ENCODE results near the gene CIDEA. TPM values are rescaled to one million over a fixed set of nuclear protein-coding genes. Genes with fewer than 3 reads are reported as not detected.

The CIDEA gene
- total and polyA plus RNA-seq, 9 of the 15 experiments (the other 6 are each of a cell fraction or from before 2014, with no cell fraction given) = not detected

GRCh38 chr18:12318334-12318697 lies 64.2 kb downstream of the CIDEA start:
- Histone ChIP-seq H2AFZ (ENCODE audit: low read depth, low read length) (no peak overlapping the region), H3K4me2 (ENCODE audit: insufficient read depth, low read length) (no peak overlapping the region), H3K4me1 (replicated peaks in 1 of 2; ENCODE audit: control insufficient read depth in 2 of 2, insufficient read depth in 2 of 2, low read length in 2 of 2) (peaks cover 7 to 14% of the 10 kb centered on the region in 2 experiments; a peak in 4 of 5 replicates), H3K27me3 (ENCODE audit: control insufficient read depth in 2 of 2, insufficient read depth in 2 of 2, low read length in 2 of 2) (no peaks in the 10 kb centered on the region), H3K9me3 (replicated peaks; ENCODE audit: control insufficient read depth, insufficient read depth, low read depth, low read length) (no peaks in the 10 kb centered on the region), H3K79me2 (ENCODE audit: control insufficient read depth, insufficient read depth, low read length) (peaks cover 36% of the 10 kb centered on the region), H3K36me3 (ENCODE audit: control insufficient read depth, insufficient read depth, low read length) (peaks cover 77% of the 10 kb centered on the region), H3K9ac (ENCODE audit: insufficient read depth in 1 of 2, low read depth in 2 of 2, low read length in 2 of 2) (peak overlapping the region in 1 of 2 experiments; percentile 64; a peak in 1 of 4 replicates), H3K4me3 (no peak overlapping the region), H3K9me1 (ENCODE audit: control insufficient read depth, insufficient read depth, low read length) (no peaks in the 10 kb centered on the region), H3K27ac (ENCODE audit: extremely low read depth, low read depth, low read length) (no peak overlapping the region), H4K20me1 (replicated peaks; ENCODE audit: control insufficient read depth, insufficient read depth, low read length) (no peaks in the 10 kb centered on the region)
- FAIRE-seq (no peak), DNase-seq (ENCODE audit: extremely low read depth in 1 of 4, low spot score in 3 of 4) (peak in 1 of 4 experiments; percentile 4), ATAC-seq (peak; percentile 14; the same call in 2 of the 3 replicates)
- intact Hi-C loops (cut with micrococcal nuclease) = no loop called here
- POLR2A ChIA-PET = interaction anchor here (0.6 to 2.9 kb wide), 6 partner anchors 10 to 320 kb away, joined by 3 to 23 read pairs (median 4); partner anchors contain the start of gene TUBB6
- in situ Hi-C loops (cut with MboI) = no loop called here
- CTCF ChIA-PET (ENCODE audit: low intra/inter-chr PET ratio) = no interaction called here
- BruUV-seq (replicated peaks) = no TSS peak
- 46% methylated on average over 5 of the region's 5 CpGs for WGBS (ENCODE audit: insufficient coverage, low coverage, missing lambda C conversion rate)
- no peak for TF ChIP-seq PURB (CRISPR knock-in tag; IDR thresholded peaks at IDR 0.05; ENCODE audit: low read depth)
- no peak for TF ChIP-seq TOE1 (IDR thresholded peaks at IDR 0.05; ENCODE audit: borderline replicate concordance)
- TF ChIP-seq TOE1 (CRISPR knock-in tag; IDR thresholded peaks at IDR 0.05; ENCODE audit: borderline replicate concordance, low read depth) = no peak
- no peak for TF ChIP-seq ZNF23 (CRISPR knock-in tag; IDR thresholded peaks at IDR 0.05)
- TF ChIP-seq U2AF2 (optimal IDR thresholded peaks at IDR 0.05; ENCODE audit: low read depth, low read length) = no peak
- TF ChIP-seq, protein P1, sequence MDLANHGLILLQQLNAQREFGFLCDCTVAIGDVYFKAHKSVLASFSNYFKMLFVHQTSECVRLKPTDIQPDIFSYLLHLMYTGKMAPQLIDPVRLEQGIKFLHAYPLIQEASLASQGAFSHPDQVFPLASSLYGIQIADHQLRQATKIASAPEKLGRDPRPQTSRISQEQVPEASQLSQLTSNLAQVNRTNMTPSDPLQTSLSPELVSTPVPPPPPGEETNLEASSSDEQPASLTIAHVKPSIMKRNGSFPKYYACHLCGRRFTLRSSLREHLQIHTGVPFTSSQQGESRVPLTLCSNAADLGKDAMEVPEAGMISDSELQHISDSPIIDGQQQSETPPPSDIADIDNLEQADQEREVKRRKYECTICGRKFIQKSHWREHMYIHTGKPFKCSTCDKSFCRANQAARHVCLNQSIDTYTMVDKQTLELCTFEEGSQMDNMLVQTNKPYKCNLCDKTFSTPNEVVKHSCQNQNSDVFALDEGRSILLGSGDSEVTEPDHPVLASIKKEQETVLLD (IDR thresholded peaks at IDR 0.05) = no peak
- no peak for TF ChIP-seq POU5F1 (IDR thresholded peaks at IDR 0.05; ENCODE audit: borderline replicate concordance, low read depth, low read length, partially characterized antibody)
- TF ChIP-seq ZNF347 (CRISPR knock-in tag; IDR thresholded peaks at IDR 0.05; ENCODE audit: low read depth) = no peak
- TF ChIP-seq ZNF217 (CRISPR knock-in tag; IDR thresholded peaks at IDR 0.05) = no peak
- TF ChIP-seq PHB (CRISPR knock-in tag; IDR thresholded peaks at IDR 0.05) = no peak
- no peak for TF ChIP-seq JUNB (CRISPR knock-in tag; conservative IDR thresholded peaks at IDR 0.05)
- TF ChIP-seq ETV5 (CRISPR knock-in tag; IDR thresholded peaks at IDR 0.05; ENCODE audit: low read depth) = no peak
- no peak for TF ChIP-seq SIN3B (IDR thresholded peaks at IDR 0.05; ENCODE audit: low read depth)
- no peak for TF ChIP-seq POLR2B (IDR thresholded peaks at IDR 0.05; ENCODE audit: low read depth, partially characterized antibody)
- TF ChIP-seq DNMT1 (IDR thresholded peaks at IDR 0.05) = no peak
- TF ChIP-seq GATAD2A (IDR thresholded peaks at IDR 0.05) = no peak
- no peak for TF ChIP-seq ZNF507 (tag; conservative IDR thresholded peaks at IDR 0.05)
- TF ChIP-seq HMGN3 (IDR thresholded peaks at IDR 0.05; ENCODE audit: borderline replicate concordance, extremely low read depth, insufficient read length, low read depth, low read length) = no peak
- no peak for TF ChIP-seq ZNF644 (tag; IDR thresholded peaks at IDR 0.05; ENCODE audit: low read depth)

Measured in K562 (cell line).